ENCODE data around the gene HSPA6.
"Not testable (repeated sequence)": the region's sequence is repeated elsewhere in the genome, so short reads cannot be mapped to it uniquely, and the experiment has no call there.

Gene HSPA6

GRCh38 chr1:161539731-161540569 lies 15.6 kb downstream of the HSPA6 start:
- TF ChIP-seq CTCF (IDR thresholded peaks at IDR 0.05; ENCODE audit: control insufficient read depth, extremely low read depth, insufficient read depth): 0 out of 2 replicates have a peak, but pooled peaks have one; percentile 12
- peak overlapping the region; percentile 62 for H3K4me3 ChIP-seq (ENCODE audit: low read depth, low read length)
- not testable (repeated sequence) for DNase-seq (ENCODE audit: low read depth)

- H3K4me3 ChIP-seq (ENCODE audit: low read depth, low read length); DNase-seq (ENCODE audit: low read depth): not testable (repeated sequence)
These were observed 16.2 kb downstream of the HSPA6 start for GRCh38 chr1:161540570-161540960.

- not testable (repeated sequence) for H3K4me3 ChIP-seq (ENCODE audit: low read depth, low read length); DNase-seq (ENCODE audit: low read depth)
These were observed 17.8 kb downstream of the HSPA6 start for GRCh38 chr1:161542091-161542559.

GRCh38 chr1:161543125-161543524 lies 18.8 kb downstream of the HSPA6 start:
- not testable (repeated sequence) for H3K4me3 ChIP-seq (ENCODE audit: low read depth, low read length); DNase-seq (ENCODE audit: low read depth)

GRCh38 chr1:161545005-161545731 lies 20.8 kb downstream of the HSPA6 start:
- not testable (repeated sequence) for DNase-seq (ENCODE audit: low read depth); H3K4me3 ChIP-seq (ENCODE audit: low read depth, low read length)

GRCh38 chr1:161547995-161548741 lies 23.8 kb downstream of the HSPA6 start:
- not testable (repeated sequence) for H3K4me3 ChIP-seq (ENCODE audit: low read depth, low read length); DNase-seq (ENCODE audit: low read depth)

- DNase-seq (ENCODE audit: low read depth); H3K4me3 ChIP-seq (ENCODE audit: low read depth, low read length): not testable (repeated sequence)
These were observed 24.5 kb downstream of the HSPA6 start for GRCh38 chr1:161548749-161549406.

GRCh38 chr1:161549652-161550051 lies 25.3 kb downstream of the HSPA6 start, which contains the start of gene FCGR3A:
Gene FCGR3A (minus strand): TSS chr1:161549818. CDS start chr1:161549736, 82 bp downstream.
- TF ChIP-seq CTCF (IDR thresholded peaks at IDR 0.05; ENCODE audit: control insufficient read depth, extremely low read depth, insufficient read depth): no peak
- no peak for DNase-seq (ENCODE audit: low read depth)
- H3K4me3 ChIP-seq (ENCODE audit: low read depth, low read length): no peak within 1 kb of the TSS

- not testable (repeated sequence) for DNase-seq (ENCODE audit: low read depth); H3K4me3 ChIP-seq (ENCODE audit: low read depth, low read length)
These were observed 26.6 kb downstream of the HSPA6 start for GRCh38 chr1:161550942-161551341.

GRCh38 chr1:161553631-161554030 lies 29.3 kb downstream of the HSPA6 start:
- H3K4me3 ChIP-seq (ENCODE audit: low read depth, low read length); DNase-seq (ENCODE audit: low read depth): not testable (repeated sequence)

GRCh38 chr1:161554340-161554739 lies 30.0 kb downstream of the HSPA6 start:
- H3K4me3 ChIP-seq (ENCODE audit: low read depth, low read length); DNase-seq (ENCODE audit: low read depth): not testable (repeated sequence)

GRCh38 chr1:161554815-161555417 lies 30.6 kb downstream of the HSPA6 start:
- not testable (repeated sequence) for DNase-seq (ENCODE audit: low read depth); H3K4me3 ChIP-seq (ENCODE audit: low read depth, low read length)

- not testable (repeated sequence) for DNase-seq (ENCODE audit: low read depth); H3K4me3 ChIP-seq (ENCODE audit: low read depth, low read length)
These were observed 31.8 kb downstream of the HSPA6 start for GRCh38 chr1:161556143-161556542.

GRCh38 chr1:161556990-161557389 lies 32.6 kb downstream of the HSPA6 start:
- not testable (repeated sequence) for DNase-seq (ENCODE audit: low read depth); H3K4me3 ChIP-seq (ENCODE audit: low read depth, low read length)

Data from LNCaP clone FGC (cell line).